Brain microvascular endothelial cell (primary cell): Measurements from ENCODE around the gene ERAS.
"Not testable (repeated sequence)": the region's sequence is repeated elsewhere in the genome, so short reads cannot be mapped to it uniquely, and the experiment has no call there.

ENCODE experiments used
- DNase-seq: peaks from one replicate; pipeline ENCODE4 v3.0.0-alpha.2; 2020
- H3K27ac ChIP-seq: fragments of 250-450 bp; sonication (Bioruptor Pico); 2 replicates; pipeline ENCODE4 v1.5.1; 2020; ENCODE audit warnings: mild to moderate bottlenecking, moderate library complexity
- H3K27me3 ChIP-seq: fragments of 250-450 bp; sonication (Bioruptor Pico); replicated peaks from 2 replicates; pipeline ENCODE4 v1.5.1; 2020; ENCODE audit warnings: mild to moderate bottlenecking
- H3K36me3 ChIP-seq: fragments of 250-450 bp; sonication (Bioruptor Pico); replicated peaks from 2 replicates; pipeline ENCODE4 v1.5.1; 2020; ENCODE audit warnings: mild to moderate bottlenecking
- H3K4me3 ChIP-seq: 2 replicates; pipeline ENCODE4 v1.5.1; 2011; ENCODE audit warnings: low read depth, mild to moderate bottlenecking, control low read depth, low read length, moderate library complexity
- CTCF ChIP-seq: IDR thresholded peaks from 2 replicates; pipeline ENCODE4 v1.5.1; 2011; ENCODE audit warnings: low read depth, mild to moderate bottlenecking, moderate library complexity, low read length, control low read depth, inconsistent platforms; ENCODE audit errors: missing control alignments
- in situ Hi-C: cut with HindIII; loops from 2 replicates; pipeline ENCODE4 v1.10.0; 2017; ENCODE audit warnings: low sequenced_read_pairs, low pct_ligation_motif_present

ERAS gene

GRCh38 chrX:48813644-48814043, 12.7 kb upstream of the ERAS start:
- no peak for TF ChIP-seq CTCF
- DNase-seq = no peak
- H3K27me3 ChIP-seq = no peaks in the 10 kb centered on the region
- no peak overlapping the region for H3K4me3 ChIP-seq
- H3K27ac ChIP-seq = no peak overlapping the region
- in situ Hi-C loops = no loop called here
- no peaks in the 10 kb centered on the region for H3K36me3 ChIP-seq

GRCh38 chrX:48814722-48815121, 11.6 kb upstream of the ERAS start:
- H3K27ac ChIP-seq = no peak overlapping the region
- H3K36me3 ChIP-seq = no peaks in the 10 kb centered on the region
- no peaks in the 10 kb centered on the region for H3K27me3 ChIP-seq
- in situ Hi-C loops = no loop called here
- no peak for TF ChIP-seq CTCF
- no peak for DNase-seq
- H3K4me3 ChIP-seq = no peak overlapping the region

GRCh38 chrX:48815266-48815665, 11.0 kb upstream of the ERAS start:
- no peak for DNase-seq
- no peak for TF ChIP-seq CTCF
- H3K27me3 ChIP-seq = no peaks in the 10 kb centered on the region
- in situ Hi-C loops = no loop called here
- no peak overlapping the region for H3K27ac ChIP-seq
- no peaks in the 10 kb centered on the region for H3K36me3 ChIP-seq
- no peak overlapping the region for H3K4me3 ChIP-seq

- no peak overlapping the region for H3K4me3 ChIP-seq
- TF ChIP-seq CTCF = no peak
- no peaks in the 10 kb centered on the region for H3K36me3 ChIP-seq
- in situ Hi-C loops = no loop called here
- DNase-seq = no peak
- no peak overlapping the region for H3K27ac ChIP-seq
- H3K27me3 ChIP-seq = no peaks in the 10 kb centered on the region
Measured at GRCh38 chrX:48816014-48816810, 10.1 kb upstream of the ERAS start.

GRCh38 chrX:48818098-48818497, 8.2 kb upstream of the ERAS start:
- Histone ChIP-seq H3K27ac (no peak overlapping the region), H3K27me3 (no peaks in the 10 kb centered on the region), H3K4me3 (no peak overlapping the region), H3K36me3 (no peaks in the 10 kb centered on the region)
- in situ Hi-C loops = no loop called here
- no peak for DNase-seq
- no peak for TF ChIP-seq CTCF

GRCh38 chrX:48818866-48819265, 7.4 kb upstream of the ERAS start:
- in situ Hi-C loops = no loop called here
- Histone ChIP-seq H3K4me3 (no peak overlapping the region), H3K36me3 (no peaks in the 10 kb centered on the region), H3K27me3 (no peaks in the 10 kb centered on the region), H3K27ac (no peak overlapping the region)
- no peak for DNase-seq
- TF ChIP-seq CTCF = no peak

GRCh38 chrX:48819394-48819793, 6.9 kb upstream of the ERAS start:
- in situ Hi-C loops = not testable (repeated sequence)

More at GRCh38 chrX:48819394-48819793, 6.9 kb upstream of the ERAS start:
- not testable (repeated sequence) for H3K27ac ChIP-seq, H3K27me3 ChIP-seq, DNase-seq, H3K4me3 ChIP-seq, H3K36me3 ChIP-seq
